HG02981 (cell line): Measurements from ENCODE around the gene KRTAP4-12.
"Not testable (repeated sequence)": the region's sequence is repeated elsewhere in the genome, so short reads cannot be mapped to it uniquely, and the experiment has no call there.

Source experiments
- ATAC-seq: cut with Tn5 transposase; IDR thresholded peaks from one replicate; pipeline ENCODE4 v1.9.1; 2021; ENCODE audit warnings: mild to moderate bottlenecking, moderate library complexity; ENCODE audit not compliant: unreplicated experiment

The KRTAP4-12 gene

DNA sequence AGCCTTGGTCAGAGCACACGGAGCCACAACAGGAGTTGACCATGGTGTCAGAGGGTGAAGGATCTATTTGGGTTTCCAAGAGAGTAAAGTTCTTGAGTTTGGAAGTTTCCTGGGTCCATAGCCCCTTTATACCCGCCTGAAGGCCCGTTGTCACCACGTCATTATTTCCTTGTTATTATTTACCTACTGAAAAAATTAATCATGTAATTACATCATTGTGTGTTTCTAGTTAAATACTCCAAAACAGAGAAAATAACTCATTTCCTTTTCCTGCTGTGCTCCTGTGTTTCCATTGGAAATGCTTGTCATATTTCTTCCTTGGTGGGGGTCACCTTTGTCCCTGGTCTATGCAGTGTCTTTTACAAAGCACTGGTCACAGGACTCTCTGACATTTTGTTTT, 25.9 kb downstream of the KRTAP4-12 start, which contains the start of gene KRTAP4-8:
Gene KRTAP4-8 (minus strand): TSS at position 101 of the 400 bp plus-strand sequence. CDS start 58 bp downstream, at position 43.
- ATAC-seq = no peak

DNA sequence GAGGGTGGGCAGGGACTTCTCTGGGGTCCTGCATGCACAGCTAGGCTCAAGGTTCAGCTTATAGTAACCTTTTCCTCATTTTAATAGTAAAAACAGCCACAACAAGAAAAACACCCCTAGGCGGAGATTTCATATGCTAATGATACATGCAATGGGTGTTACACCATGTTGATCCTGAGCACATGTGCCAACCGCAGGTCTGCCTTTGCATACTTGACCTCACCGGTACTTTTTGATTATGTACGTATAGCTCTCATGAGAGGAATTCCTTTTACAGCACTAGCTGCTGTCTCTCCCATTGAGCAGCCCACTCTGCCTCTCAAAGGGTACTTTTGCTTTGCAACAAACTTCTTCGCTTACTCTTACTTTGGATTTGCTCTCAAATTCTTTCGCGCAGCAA, 27.9 kb downstream of the KRTAP4-12 start:
- no peak for ATAC-seq

DNA sequence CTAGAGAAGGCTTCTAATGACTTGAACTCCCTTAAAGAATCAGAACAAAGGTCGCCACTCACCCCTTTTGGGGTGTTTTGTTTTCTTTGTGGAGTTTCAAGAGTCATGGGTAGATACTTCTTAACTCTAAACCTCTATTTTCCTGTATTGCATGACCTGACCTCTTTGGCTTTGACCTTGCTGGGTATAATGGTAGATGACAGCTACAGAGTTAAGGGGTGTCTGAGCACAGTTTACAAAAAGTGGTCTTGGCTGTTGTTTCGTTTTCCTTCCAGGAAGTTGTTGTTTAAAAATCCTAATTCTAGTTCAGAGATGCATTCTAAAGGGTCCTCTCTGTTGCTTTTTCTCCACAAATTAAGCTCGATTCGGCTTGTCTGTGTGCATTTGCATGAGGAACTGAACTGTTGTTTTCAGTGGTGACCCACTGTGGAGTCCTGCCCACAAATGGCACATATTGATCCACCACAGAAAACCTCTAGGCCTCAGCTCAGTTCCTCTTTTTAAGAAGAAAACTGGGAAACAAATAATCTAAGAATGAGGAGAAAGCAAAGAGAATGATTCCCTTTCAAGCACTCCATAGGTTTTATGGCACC, 35.1 kb downstream of the KRTAP4-12 start:
- ATAC-seq = not testable (repeated sequence)

DNA sequence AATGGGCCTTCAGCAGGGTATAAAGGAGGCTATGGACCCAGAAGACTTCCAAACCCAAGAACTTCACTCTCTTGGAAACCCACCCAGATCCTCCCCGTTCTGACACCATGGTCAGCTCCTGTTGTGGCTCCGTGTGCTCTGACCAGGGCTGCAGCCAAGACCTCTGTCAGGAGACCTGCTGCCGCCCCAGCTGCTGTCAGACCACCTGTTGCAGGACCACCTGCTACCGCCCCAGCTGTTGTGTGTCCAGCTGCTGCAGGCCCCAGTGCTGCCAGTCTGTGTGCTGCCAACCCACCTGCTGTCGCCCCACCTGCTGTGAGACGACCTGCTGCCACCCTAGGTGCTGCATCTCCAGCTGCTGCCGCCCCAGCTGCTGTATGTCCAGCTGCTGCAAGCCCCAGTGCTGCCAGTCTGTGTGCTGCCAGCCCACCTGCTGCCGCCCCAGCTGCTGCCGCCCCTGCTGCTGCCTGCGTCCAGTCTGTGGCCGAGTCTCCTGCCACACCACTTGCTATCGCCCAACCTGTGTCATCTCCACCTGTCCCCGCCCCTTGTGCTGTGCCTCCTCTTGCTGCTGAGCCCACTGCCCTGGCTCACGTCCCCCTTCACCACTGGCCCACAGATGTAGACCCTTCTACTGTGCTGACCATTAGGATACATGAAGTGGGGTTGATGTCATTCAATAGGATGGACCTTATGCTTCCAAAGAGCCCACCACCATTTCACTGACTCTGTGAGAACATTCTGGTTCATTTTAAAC, 39.7 kb downstream of the KRTAP4-12 start, which contains the start of gene KRTAP4-7:
Gene KRTAP4-7 (plus strand): TSS at position 51 of the 757 bp plus-strand sequence. CDS start 57 bp downstream, at position 108.
- not testable (repeated sequence) for ATAC-seq

DNA sequence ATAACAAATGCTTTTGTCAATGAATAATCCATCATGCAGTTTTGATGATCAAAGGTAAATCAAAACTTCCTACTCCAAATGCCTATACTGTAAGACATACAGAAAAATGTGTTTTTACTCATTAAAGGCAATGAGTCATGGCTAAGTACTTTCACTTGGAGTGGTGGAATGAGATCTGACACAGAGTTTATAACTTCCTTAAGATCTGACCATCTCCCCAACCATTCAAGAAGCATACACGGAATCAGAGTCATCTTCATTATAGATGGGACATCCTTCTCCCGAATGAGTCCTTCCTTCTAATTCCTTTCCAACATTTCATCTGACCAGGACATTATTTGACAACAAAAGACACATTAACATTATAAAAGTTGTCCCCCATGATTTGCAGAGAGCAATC, 40.6 kb downstream of the KRTAP4-12 start:
- ATAC-seq = not testable (repeated sequence)

DNA sequence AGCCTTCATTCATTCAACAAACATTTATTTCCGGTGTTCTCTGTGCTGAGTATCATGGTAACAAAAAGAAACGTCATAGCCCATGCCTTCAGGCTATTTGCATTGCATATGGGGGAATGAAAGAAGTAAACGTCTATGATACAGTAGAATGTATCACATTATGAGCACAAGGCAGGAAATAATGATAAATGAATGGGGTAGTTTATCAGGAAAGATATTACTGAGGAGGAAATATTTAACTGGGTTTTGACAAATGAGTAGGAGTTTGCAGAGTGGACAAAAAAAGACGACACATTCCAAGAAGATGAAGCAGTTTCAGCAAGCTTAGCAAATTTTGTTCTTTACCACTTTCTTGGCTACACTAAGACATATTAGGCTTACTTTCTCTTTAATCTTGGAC, 41.4 kb downstream of the KRTAP4-12 start:
- no peak for ATAC-seq

DNA sequence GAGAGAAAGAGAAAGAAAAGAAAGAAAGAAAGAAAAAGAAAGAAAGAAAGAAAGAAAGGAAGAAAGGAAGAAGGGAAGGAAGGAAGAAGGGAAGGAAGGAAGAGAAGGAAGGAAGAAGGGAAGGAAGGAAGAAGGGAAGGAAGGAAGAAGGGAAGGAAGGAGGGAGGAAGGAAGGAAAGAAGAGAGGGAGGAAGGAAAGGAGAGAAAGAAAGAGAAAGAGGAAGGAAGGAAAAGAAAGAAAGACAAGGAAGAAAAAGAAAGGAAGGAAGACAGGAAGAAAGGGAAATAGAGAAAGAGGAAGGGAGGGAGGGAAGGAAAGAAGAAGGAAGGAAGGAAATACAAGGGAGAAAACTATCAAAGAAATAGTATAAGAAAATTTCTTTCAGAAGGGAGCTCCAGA, 47.2 kb downstream of the KRTAP4-12 start:
- ATAC-seq = no peak

DNA sequence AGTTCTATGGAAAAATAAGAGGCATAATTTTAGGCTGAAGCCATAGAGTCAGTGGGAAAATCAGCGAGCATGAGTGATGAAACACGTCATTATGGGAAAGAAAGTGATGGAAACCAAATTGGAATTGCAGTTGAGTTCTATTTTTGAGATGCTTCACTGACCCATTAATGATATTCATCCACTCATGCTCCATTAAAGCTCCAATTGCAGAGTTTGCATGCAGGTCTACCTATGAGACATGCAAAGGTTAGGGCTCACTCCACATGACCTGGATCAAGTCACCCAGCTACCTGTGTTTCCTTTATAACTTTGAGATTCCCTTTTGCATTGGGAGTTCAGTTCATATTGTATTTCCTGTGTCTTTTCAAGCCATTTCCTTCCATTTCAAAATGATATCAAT, 50.3 kb downstream of the KRTAP4-12 start:
- ATAC-seq = no peak
